Measurements from ENCODE around the gene UBFD1.
"Not testable (repeated sequence)": the region's sequence is repeated elsewhere in the genome, so short reads cannot be mapped to it uniquely, and the experiment has no call there.

UBFD1 gene

DNA sequence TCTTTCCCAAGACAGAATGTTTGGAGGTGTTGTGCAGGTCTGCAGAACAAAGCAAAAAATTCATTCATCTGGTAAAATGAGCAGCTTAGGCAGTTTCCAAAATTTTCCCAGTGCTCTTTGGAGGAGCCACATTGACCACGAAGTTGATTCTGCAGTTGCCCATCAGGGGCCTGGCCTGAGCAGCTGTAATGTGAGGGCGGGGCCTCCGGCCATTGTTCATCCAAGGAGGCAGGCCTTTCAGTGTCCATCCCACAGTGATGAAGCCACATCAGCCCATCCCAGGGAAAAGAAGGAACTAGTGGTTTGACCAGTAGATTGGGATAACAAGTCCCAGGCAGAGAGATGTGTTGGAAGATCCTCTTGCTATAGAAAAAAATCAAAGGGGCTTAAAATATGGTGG is 10.1 kb downstream of the UBFD1 start:
- DNase-seq (ENCODE audit: low spot score), result no peak

DNA sequence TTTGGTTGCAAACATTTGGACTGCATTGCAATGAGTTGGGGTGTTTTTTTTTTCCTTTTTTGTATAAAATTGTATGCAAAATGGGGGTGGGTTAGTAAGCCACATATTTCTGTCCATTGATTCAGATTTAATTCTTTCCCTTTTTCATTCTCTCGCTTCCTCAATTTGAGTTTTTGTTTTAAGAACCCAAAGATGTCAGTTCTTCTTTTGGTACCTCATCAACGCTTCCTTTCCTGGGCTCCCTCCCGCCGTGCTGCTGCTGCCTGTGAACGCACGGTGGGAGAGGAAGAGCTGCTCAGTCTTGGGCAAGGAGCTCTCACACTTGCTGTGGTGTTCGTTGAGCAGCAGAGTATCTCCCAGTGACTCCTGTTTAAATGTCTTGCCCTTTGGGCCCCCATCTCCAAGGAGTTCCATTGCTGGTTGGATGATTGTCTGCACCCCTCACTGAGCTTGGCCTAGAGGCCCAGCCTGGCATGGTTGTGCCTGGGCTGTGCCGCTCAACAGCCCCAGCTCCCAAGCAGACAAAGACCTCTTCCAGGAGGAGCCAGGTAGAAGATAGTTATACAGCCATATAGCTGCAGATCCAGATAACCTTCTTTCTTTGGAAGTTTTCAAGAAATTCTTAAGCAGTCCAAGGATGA is 13.6 kb downstream of the UBFD1 start:
- no peak for DNase-seq (ENCODE audit: low spot score)

- no peak for DNase-seq (ENCODE audit: low spot score)
Measured at GRCh38 chr16:23571895-23572294, 14.4 kb downstream of the UBFD1 start.

GRCh38 chr16:23572394-23572793 is 14.9 kb downstream of the UBFD1 start:
- DNase-seq (ENCODE audit: low spot score), result no peak

DNA sequence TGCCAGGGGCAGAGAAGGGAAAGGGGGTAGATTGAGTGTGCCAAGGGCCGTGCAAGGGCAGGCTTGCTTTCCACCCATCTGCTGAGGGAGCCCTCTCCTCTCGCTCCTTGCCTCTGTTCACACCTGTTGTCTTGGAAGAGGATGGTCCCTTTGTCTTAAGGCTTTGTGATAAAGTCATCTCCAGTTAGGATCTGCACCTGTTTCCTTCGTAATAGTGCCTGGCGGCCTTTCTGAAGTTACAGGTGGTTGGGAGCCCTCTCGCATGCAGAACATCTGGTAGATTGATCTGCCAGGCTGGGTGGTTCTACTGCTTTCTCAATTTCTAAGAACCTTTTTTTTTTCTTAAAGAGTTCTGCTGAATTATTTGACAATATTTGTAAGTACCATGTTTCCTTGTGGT is 16.3 kb downstream of the UBFD1 start:
- no peak for DNase-seq (ENCODE audit: low spot score)

DNA sequence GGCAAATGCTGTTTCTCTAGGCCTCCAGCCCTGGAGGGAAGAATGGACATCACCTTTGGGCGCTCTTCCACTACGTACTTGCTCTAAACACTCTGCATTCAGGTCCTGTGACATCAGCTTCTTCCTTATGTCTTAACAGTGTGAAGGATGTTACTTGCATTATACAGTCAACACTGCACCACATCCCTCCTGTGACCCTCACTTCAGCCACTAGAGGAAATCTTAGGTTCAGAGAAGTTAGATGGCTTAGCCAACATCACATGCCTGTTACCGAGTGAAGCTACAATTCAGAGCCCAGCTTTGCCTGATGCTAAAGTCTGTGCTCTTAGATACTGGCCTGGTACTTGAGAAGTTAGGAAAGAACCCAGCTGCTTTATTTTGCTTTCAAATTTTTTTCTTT is 18.3 kb downstream of the UBFD1 start:
- DNase-seq (ENCODE audit: low spot score), result no peak

- DNase-seq (ENCODE audit: low spot score), result no peak
Measured at GRCh38 chr16:23577493-23577892, 20.0 kb downstream of the UBFD1 start.

DNA sequence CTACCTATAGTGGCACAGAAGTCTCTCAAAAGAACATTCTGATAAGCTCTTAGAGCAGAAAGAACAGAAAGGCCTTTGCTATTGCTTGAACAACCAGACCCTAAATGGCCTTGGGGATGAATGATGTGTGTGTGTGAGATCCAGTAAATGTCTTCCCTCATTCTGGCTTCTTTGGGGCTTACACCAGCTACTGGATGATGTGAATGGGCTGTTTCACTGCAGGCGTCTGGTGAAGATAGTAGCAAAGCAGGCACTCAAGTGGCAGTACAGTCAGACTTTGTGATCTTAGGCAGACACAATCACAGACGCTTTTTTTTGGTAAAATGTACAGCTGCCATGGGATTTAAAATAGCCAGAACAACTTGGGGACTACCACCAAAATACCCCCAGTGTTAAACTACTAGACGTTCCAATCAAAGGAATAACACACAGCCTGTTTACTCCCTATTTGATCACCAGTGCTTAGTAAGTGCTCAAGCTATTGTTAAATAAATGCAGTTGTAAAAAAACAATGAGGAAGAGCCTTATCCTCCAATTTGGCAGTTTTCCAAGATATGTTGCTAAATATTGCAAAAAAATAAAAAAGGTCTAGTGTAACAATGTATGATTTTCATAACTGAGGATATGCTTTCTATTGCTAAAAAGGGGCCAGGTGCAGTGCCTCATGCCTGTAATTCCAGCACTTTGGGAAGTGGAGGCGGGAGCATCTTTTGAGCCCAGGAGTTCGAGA is 20.7 kb downstream of the UBFD1 start:
- peak; percentile 19 for DNase-seq (ENCODE audit: low spot score)

- no peak for DNase-seq (ENCODE audit: low spot score)
Measured at GRCh38 chr16:23579371-23579770, 21.8 kb downstream of the UBFD1 start.

DNA sequence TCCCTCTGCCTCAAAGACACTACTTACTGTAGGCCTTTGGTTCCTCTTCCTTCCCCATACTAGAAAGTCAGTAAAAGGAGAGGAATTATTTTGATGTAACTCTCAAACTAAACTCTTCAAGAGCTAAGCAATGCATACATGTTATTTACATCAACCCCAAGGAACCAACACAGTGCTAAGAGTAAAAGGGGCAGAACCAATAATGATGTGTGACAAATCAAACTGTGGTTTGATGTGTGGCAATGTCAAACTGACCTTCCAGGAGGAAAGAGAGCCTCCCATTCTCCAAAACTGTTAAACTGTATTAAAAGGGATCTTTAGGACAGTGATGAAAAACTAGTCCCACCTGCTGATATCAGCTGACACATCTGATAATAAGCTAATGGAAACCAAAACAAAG is 22.9 kb downstream of the UBFD1 start:
- DNase-seq (ENCODE audit: low spot score), result no peak

- DNase-seq (ENCODE audit: low spot score), result no peak
Measured at GRCh38 chr16:23581764-23582163, 24.2 kb downstream of the UBFD1 start.

- not testable (repeated sequence) for DNase-seq (ENCODE audit: low spot score)
Measured at GRCh38 chr16:23583271-23583670, 25.7 kb downstream of the UBFD1 start.

GRCh38 chr16:23584186-23585076 is 26.9 kb downstream of the UBFD1 start:
- no peak for DNase-seq (ENCODE audit: low spot score)

- peak; percentile 83 for DNase-seq (ENCODE audit: low spot score)
Measured at GRCh38 chr16:23587726-23588125, 30.2 kb downstream of the UBFD1 start.

GRCh38 chr16:23590181-23590580 is 32.7 kb downstream of the UBFD1 start:
- DNase-seq (ENCODE audit: low spot score), result no peak

DNA sequence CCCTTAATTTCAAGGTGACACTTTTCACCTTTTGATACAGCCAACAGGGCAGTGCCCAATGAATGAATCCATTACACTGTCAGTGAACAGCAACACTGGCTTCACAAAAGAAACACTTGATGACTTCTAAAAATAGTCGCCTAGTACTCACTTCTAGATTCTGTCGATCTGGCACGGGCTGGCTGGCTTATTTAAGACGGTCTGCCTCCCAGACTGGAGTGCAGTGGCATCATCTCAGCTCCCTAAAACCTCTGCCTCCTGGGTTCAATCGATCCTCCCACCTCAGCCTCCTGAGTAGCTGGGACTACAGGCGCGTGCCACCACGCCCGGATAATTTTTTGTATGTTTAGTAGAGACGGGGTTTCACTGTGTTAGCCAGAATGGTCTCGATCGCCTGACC is 36.7 kb downstream of the UBFD1 start:
- DNase-seq (ENCODE audit: low spot score), result no peak

DNA sequence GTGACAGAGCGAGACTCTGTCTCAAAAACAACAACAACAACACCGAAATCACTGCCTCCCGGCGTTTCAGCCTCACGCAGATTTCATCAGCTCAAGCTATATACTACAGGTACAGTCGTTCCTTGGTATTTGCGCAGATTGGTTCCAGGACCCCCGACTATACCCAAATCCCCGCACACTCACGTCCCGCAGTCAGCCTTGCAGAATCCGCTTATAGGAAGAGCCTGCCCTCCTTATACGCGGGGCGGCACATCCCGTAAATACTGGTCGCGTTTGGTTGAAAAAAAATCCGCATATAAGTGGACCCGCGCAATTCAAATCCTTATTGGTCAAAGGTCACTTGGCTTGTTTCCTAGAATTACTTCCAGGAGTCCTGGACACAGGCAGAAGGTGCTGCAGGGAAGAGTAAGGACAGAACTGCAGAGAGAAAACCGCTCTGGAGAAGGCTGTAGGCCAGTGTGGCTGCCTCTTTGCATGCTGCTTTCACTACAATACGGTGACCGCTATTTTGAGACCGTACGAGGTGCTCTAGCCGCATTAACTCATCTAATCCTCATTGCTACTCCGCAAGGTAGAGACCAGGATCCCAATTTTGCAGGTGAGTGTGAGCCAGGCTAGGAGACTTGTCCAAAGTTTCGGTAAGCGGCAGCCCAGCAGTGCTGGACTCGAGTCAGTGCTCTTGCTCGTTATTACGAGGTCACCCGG is 37.9 kb downstream of the UBFD1 start:
- DNase-seq (ENCODE audit: low spot score), result peak; percentile 11

DNA sequence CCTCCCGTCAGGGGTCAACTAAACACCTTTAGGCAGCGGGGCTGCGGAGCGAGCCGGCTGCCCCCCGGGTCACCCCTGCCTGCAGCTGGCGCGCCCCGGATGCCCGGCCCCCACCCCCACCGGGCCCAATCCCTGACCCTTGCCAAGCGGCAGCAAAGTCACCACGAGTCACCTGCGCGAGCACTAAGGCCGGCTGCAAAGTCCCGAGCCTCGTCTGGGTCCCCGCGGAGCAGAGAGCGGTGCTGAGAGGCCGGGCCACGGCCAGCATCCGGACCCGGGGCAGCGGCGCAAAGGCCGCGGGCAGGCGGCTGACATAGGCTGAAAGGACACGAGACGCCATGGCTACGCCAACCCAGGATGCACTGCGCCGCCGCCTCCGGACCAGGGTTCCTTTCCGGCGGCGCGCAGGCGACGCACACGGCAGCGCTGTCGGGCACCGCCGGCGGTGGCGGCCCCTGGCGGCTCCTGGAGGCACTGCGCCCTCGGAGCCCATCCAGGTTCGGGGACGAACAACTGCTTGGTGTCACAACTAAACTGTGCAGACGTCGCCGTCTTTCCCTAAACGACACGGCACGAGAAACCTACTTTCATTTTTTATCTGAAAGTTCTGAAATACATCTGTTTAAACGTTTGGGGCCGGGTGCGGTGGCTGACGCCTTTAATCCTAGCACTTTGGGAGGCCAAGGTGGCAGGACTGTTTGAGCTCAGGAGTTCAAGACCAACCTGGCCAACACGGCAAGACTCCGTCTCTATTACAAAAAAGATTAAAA is 38.6 kb downstream of the UBFD1 start, which contains the start of gene NDUFAB1:
NDUFAB1 (minus strand) TSS at position 366 of the 770 bp plus-strand sequence; CDS start at position 340, 26 bp downstream.
- peak; percentile 96 for DNase-seq (ENCODE audit: low spot score)

- DNase-seq (ENCODE audit: low spot score), result no peak
Measured at GRCh38 chr16:23597003-23597756, 39.7 kb downstream of the UBFD1 start.

DNA sequence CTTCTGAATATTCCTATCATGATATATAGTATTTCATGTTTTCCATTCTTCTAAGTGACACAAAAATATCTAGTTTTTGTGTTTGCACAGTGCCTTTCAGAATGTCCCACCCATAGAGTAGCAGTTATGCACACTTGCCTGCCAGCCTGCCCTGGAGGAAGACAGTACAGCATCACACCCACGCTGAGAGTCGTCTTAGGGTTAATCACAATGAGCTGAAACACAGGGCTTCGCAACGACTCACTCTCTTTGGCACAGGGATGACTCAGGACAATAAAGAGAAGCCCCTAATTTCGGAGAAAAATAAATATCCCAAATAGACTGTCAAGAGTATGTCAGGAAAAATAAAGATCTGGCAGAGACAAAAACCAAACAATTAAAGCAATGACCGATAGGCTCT is 50.2 kb downstream of the UBFD1 start:
- no peak for DNase-seq (ENCODE audit: low spot score)

GRCh38 chr16:23608194-23608593 is 50.7 kb downstream of the UBFD1 start:
- DNase-seq (ENCODE audit: low spot score), result no peak
